Spleen (tissue), 7 donors: ENCODE data around the gene ATP2B2.

ENCODE experiments used
- CTCF ChIP-seq, 11 experiments: fragments of 200-600 bp in 7 of 11; fragments of 450-650 bp in 4 of 11; sonication (generic) in 4 of 11; IDR thresholded peaks in 8 of 11; conservative IDR thresholded peaks in 3 of 11; 1 replicate in 7 of 11; 2 replicates in 4 of 11; pipeline versions ENCODE4 v1.4.0 to v1.8.0; 2016 to 2021; ENCODE audit warnings: antibody characterized with exemption in 11 of 11, inconsistent platforms in 4 of 11, mild to moderate bottlenecking in 1 of 11
- POLR2A ChIP-seq, 3 donors: fragments of 450-650 bp; IDR thresholded peaks; one replicate each; pipeline ENCODE4 v1.5.1; 2017; ENCODE audit warnings: antibody characterized with exemption in 3 of 3, mild to moderate bottlenecking in 1 of 3
- POLR2AphosphoS5 ChIP-seq, 3 donors: sonication (generic); formaldehyde crosslinking; IDR thresholded peaks; one replicate each; pipeline ENCODE4 v1.5.1; 2017; ENCODE audit warnings: antibody characterized with exemption in 3 of 3
- donor health status: DM: no; HTN: no; CAD: no; lungs with moderate emphysema.
- donor health status: DM: no; HTN: no; CAD: no.
- donor health status: DM: no; HTN: no; CAD: no.

- TF ChIP-seq POLR2A (IDR thresholded peaks at IDR 0.05), result no peak
- TF ChIP-seq CTCF (IDR thresholded peaks at IDR 0.05 in 8 of 11, conservative IDR thresholded peaks at IDR 0.05 in 3 of 11), result no peak
- no peak for TF ChIP-seq POLR2AphosphoS5 (IDR thresholded peaks at IDR 0.05)
These were observed 49.4 kb upstream of the ATP2B2 start for GRCh38 chr3:10554746-10555145.
